ENCODE data around the gene TNRC6B. TPM values are rescaled to one million over a fixed set of nuclear protein-coding genes. Genes with fewer than 3 reads are reported as not detected.
"Not testable (repeated sequence)": the region's sequence is repeated elsewhere in the genome, so short reads cannot be mapped to it uniquely, and the experiment has no call there.

The TNRC6B gene
- total RNA-seq, 4 donors from 2014 or later = 41.8 to 109 (median 48.2) TPM

GRCh38 chr22:40368836-40369235, 191.1 kb downstream of the TNRC6B start:
- no peak for DNase-seq (ENCODE audit: low spot score in 2 of 2)
- WGBS, 2 donors = 88% methylated on average over 3 of the region's 3 CpGs
- intact Hi-C loops (cut with DNase I; ENCODE audit: low total_unique reads) = no loop called here
- H3K4me3 ChIP-seq (ENCODE audit: low read depth, poor library complexity, severe bottlenecking) = no peak overlapping the region
- TF ChIP-seq POLR2A (IDR thresholded peaks at IDR 0.05) = no peak
- no peak for TF ChIP-seq CTCF (IDR thresholded peaks at IDR 0.05)

- H3K4me3 ChIP-seq (ENCODE audit: low read depth, poor library complexity, severe bottlenecking) = no peak overlapping the region
- TF ChIP-seq POLR2A (IDR thresholded peaks at IDR 0.05) = no peak
- no peak for TF ChIP-seq CTCF (IDR thresholded peaks at IDR 0.05)
- intact Hi-C loops (cut with DNase I; ENCODE audit: low total_unique reads) = no loop called here
- 92 to 94% methylated on average over 8 of the region's 8 CpGs for WGBS, 2 donors
- DNase-seq (ENCODE audit: low spot score in 2 of 2) = no peak
Observed at GRCh38 chr22:40374567-40374966, 196.8 kb downstream of the TNRC6B start.

- WGBS, 2 donors = 78% methylated on average over 5 of the region's 5 CpGs
- intact Hi-C loops (cut with DNase I; ENCODE audit: low total_unique reads) = no loop called here
- TF ChIP-seq CTCF (IDR thresholded peaks at IDR 0.05) (no peak), POLR2A (IDR thresholded peaks at IDR 0.05) (no peak)
- H3K4me3 ChIP-seq (ENCODE audit: low read depth, poor library complexity, severe bottlenecking) = no peak overlapping the region
- no peak for DNase-seq (ENCODE audit: low spot score in 2 of 2)
Observed at GRCh38 chr22:40376149-40376548, 198.4 kb downstream of the TNRC6B start.

- no peak overlapping the region for H3K4me3 ChIP-seq (ENCODE audit: low read depth, poor library complexity, severe bottlenecking)
- intact Hi-C loops (cut with DNase I; ENCODE audit: low total_unique reads) = no loop called here
- TF ChIP-seq POLR2A (IDR thresholded peaks at IDR 0.05) (no peak), CTCF (IDR thresholded peaks at IDR 0.05) (no peak)
- no peak for DNase-seq (ENCODE audit: low spot score in 2 of 2)
- WGBS, 2 donors = 77 to 88% methylated on average over 2 of the region's 2 CpGs
Observed at GRCh38 chr22:40377931-40378330, 200.2 kb downstream of the TNRC6B start.

GRCh38 chr22:40378448-40378847, 200.7 kb downstream of the TNRC6B start:
- WGBS, 2 donors = 86 to 91% methylated on average over 11 of the region's 11 CpGs

GRCh38 chr22:40381461-40381860, 203.7 kb downstream of the TNRC6B start:
- WGBS, 2 donors = 91 to 96% methylated on average over 3 of the region's 3 CpGs
- no peak for DNase-seq (ENCODE audit: low spot score in 2 of 2)
- H3K4me3 ChIP-seq (ENCODE audit: low read depth, poor library complexity, severe bottlenecking) = no peak overlapping the region
- intact Hi-C loops (cut with DNase I; ENCODE audit: low total_unique reads) = no loop called here
- TF ChIP-seq POLR2A (IDR thresholded peaks at IDR 0.05) (no peak), CTCF (IDR thresholded peaks at IDR 0.05) (no peak)

More at GRCh38 chr22:40378448-40378847, 200.7 kb downstream of the TNRC6B start:
- intact Hi-C loops (cut with DNase I; ENCODE audit: low total_unique reads); DNase-seq (ENCODE audit: low spot score in 2 of 2); H3K4me3 ChIP-seq (ENCODE audit: low read depth, poor library complexity, severe bottlenecking): not testable (repeated sequence)

Measured in lower leg skin (tissue), 4 donors.